Esophagus muscularis mucosa (tissue), 4 donors: ENCODE data around the gene TRIM71. TPM values are rescaled to one million over a fixed set of nuclear protein-coding genes. Genes with fewer than 3 reads are reported as not detected.

Experiments used
- DNase-seq: peaks from one replicate; pipeline ENCODE4 v3.0.0-alpha.2; 2017; ENCODE audit errors: extremely low spot score
- H3K27ac ChIP-seq, 4 donors: fragments of 200-600 bp; sonication (generic); replicated peaks in 1 of 4; 1 replicate in 3 of 4; 2 replicates in 1 of 4; pipeline ENCODE4 v1.5.1; 2016 to 2019; ENCODE audit warnings: mild to moderate bottlenecking in 1 of 4
- H3K27me3 ChIP-seq, 4 donors: fragments of 200-600 bp; sonication (generic); one replicate each; pipeline versions ENCODE4 v1.5.1 to v1.6.0; 2016 to 2019
- H3K36me3 ChIP-seq, 4 donors: fragments of 200-600 bp; sonication (generic); one replicate each; pipeline ENCODE4 v1.5.1; 2016 to 2019
- H3K4me1 ChIP-seq, 4 donors: fragments of 200-600 bp; sonication (generic); one replicate each; pipeline ENCODE4 v1.5.1; 2016 to 2019
- H3K4me3 ChIP-seq, 4 donors: fragments of 200-600 bp; sonication (generic); 1 replicate in 2 of 4; 2 replicates in 2 of 4; pipeline ENCODE4 v1.5.1; 2016 to 2019; ENCODE audit warnings: mild to moderate bottlenecking in 4 of 4, moderate library complexity in 1 of 4
- H3K9me3 ChIP-seq, 4 donors: fragments of 200-600 bp; sonication (generic); 1 replicate in 3 of 4; 2 replicates in 1 of 4; pipeline ENCODE4 v1.5.1; 2016 to 2019
- EP300 ChIP-seq: sonication (generic); formaldehyde crosslinking; IDR thresholded peaks from one replicate; pipeline ENCODE4 v1.6.1; 2017; ENCODE audit warnings: antibody characterized with exemption
- POLR2A ChIP-seq: fragments of 450-650 bp; IDR thresholded peaks from one replicate; pipeline ENCODE4 v1.6.1; 2017; ENCODE audit warnings: antibody characterized with exemption, moderate library complexity, mild to moderate bottlenecking, low read depth
- POLR2AphosphoS5 ChIP-seq, 2 donors: sonication (generic); formaldehyde crosslinking; IDR thresholded peaks; one replicate each; pipeline ENCODE4 v1.6.1; 2017; ENCODE audit warnings: antibody characterized with exemption in 2 of 2
- WGBS: methylation state at CpG from one replicate; pipeline ENCODE4 v1.1.5; 2018; 5-methylcytosine and 5-hydroxymethylcytosine counted together
- intact Hi-C: fragments of 100-400 bp; cut with DNase I; formaldehyde crosslinking; loops from one replicate; pipeline ENCODE4 v1.15.1; 2023
- total RNA-seq, 4 donors: library from RNA; depleted of rRNA; stranded (reverse); fragments of >200 nt; gene quantifications; one replicate each; pipeline versions ENCODE4 v1.1.0 to v1.2.1, GENCODE V29; 2016
- TF ChIP-seq, protein P1 (sequence below), 3 experiments: fragments of 200-600 bp in 2 of 3; fragments of 450-650 bp in 1 of 3; sonication (generic) in 2 of 3; IDR thresholded peaks; one replicate each; pipeline ENCODE4 v1.5.1; 2017 to 2019; ENCODE audit warnings: antibody characterized with exemption in 3 of 3, mild to moderate bottlenecking in 2 of 3, moderate library complexity in 1 of 3

TRIM71 gene
- total RNA-seq, 4 donors from 2014 or later = not detected

DNA sequence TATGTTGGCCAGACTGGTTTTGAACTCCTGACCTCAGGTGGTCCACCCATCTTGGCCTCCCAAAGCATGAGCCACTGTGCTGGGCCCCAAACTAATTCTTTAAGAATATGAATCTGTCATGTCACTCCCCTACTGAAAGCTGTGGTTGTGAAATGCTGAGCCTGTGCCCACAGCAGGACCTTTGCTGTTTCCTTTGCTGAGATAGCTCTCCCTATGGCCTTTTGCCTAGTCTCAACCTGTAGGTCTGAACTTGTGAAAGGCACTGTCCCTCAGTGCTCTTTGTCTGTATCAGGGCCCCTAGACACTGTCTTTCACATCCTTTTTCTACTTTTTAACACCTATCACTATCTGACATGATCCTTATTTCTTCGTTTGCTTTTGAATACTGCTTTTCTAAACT lies 70.9 kb downstream of the TRIM71 start:
- Histone ChIP-seq H3K36me3 (no peaks in the 10 kb centered on the region), H3K4me1 (no peaks in the 10 kb centered on the region), H3K4me3 (no peak overlapping the region), H3K27ac (no peak overlapping the region), H3K9me3 (no peaks in the 10 kb centered on the region), H3K27me3 (no peaks in the 10 kb centered on the region)
- no peak for TF ChIP-seq EP300
- TF ChIP-seq, protein P1, sequence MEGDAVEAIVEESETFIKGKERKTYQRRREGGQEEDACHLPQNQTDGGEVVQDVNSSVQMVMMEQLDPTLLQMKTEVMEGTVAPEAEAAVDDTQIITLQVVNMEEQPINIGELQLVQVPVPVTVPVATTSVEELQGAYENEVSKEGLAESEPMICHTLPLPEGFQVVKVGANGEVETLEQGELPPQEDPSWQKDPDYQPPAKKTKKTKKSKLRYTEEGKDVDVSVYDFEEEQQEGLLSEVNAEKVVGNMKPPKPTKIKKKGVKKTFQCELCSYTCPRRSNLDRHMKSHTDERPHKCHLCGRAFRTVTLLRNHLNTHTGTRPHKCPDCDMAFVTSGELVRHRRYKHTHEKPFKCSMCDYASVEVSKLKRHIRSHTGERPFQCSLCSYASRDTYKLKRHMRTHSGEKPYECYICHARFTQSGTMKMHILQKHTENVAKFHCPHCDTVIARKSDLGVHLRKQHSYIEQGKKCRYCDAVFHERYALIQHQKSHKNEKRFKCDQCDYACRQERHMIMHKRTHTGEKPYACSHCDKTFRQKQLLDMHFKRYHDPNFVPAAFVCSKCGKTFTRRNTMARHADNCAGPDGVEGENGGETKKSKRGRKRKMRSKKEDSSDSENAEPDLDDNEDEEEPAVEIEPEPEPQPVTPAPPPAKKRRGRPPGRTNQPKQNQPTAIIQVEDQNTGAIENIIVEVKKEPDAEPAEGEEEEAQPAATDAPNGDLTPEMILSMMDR (IDR thresholded peaks at IDR 0.05) = no peak
- no peak for DNase-seq
- 80% methylated on average over 1 of the region's 1 CpG for WGBS
- intact Hi-C loops = no loop called here

DNA sequence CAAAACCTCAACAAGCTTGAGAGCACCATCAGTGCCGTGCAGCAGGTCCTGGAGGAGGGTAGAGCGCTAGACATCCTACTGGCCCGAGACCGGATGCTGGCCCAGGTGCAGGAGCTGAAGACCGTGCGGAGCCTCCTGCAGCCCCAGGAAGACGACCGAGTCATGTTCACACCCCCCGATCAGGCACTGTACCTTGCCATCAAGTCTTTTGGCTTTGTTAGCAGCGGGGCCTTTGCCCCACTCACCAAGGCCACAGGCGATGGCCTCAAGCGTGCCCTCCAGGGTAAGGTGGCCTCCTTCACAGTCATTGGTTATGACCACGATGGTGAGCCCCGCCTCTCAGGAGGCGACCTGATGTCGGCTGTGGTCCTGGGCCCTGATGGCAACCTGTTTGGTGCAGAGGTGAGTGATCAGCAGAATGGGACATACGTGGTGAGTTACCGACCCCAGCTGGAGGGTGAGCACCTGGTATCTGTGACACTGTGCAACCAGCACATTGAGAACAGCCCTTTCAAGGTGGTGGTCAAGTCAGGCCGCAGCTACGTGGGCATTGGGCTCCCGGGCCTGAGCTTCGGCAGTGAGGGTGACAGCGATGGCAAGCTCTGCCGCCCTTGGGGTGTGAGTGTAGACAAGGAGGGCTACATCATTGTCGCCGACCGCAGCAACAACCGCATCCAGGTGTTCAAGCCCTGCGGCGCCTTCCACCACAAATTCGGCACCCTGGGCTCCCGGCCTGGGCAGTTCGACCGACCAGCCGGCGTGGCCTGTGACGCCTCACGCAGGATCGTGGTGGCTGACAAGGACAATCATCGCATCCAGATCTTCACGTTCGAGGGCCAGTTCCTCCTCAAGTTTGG lies 72.9 kb downstream of the TRIM71 start:
- Histone ChIP-seq H3K4me3 (no peak overlapping the region), H3K27me3 (no peaks in the 10 kb centered on the region), H3K27ac (no peak overlapping the region), H3K9me3 (no peaks in the 10 kb centered on the region), H3K4me1 (no peaks in the 10 kb centered on the region), H3K36me3 (no peaks in the 10 kb centered on the region)
- 98% methylated on average over 31 of the region's 42 CpGs for WGBS
- TF ChIP-seq EP300 (no peak), POLR2A (no peak), POLR2AphosphoS5 (IDR thresholded peaks at IDR 0.05) (no peak)
- TF ChIP-seq, protein P1 (IDR thresholded peaks at IDR 0.05) = no peak
- intact Hi-C loops = no loop called here
- no peak for DNase-seq

DNA sequence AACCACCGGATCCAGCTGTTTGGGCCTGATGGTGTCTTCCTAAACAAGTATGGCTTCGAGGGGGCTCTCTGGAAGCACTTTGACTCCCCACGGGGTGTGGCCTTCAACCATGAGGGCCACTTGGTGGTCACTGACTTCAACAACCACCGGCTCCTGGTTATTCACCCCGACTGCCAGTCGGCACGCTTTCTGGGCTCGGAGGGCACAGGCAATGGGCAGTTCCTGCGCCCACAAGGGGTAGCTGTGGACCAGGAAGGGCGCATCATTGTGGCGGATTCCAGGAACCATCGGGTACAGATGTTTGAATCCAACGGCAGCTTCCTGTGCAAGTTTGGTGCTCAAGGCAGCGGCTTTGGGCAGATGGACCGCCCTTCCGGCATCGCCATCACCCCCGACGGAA lies 73.6 kb downstream of the TRIM71 start:
- H3K4me3 ChIP-seq = no peak overlapping the region
- 98% methylated on average over 16 of the region's 19 CpGs for WGBS
- intact Hi-C loops = no loop called here

DNA sequence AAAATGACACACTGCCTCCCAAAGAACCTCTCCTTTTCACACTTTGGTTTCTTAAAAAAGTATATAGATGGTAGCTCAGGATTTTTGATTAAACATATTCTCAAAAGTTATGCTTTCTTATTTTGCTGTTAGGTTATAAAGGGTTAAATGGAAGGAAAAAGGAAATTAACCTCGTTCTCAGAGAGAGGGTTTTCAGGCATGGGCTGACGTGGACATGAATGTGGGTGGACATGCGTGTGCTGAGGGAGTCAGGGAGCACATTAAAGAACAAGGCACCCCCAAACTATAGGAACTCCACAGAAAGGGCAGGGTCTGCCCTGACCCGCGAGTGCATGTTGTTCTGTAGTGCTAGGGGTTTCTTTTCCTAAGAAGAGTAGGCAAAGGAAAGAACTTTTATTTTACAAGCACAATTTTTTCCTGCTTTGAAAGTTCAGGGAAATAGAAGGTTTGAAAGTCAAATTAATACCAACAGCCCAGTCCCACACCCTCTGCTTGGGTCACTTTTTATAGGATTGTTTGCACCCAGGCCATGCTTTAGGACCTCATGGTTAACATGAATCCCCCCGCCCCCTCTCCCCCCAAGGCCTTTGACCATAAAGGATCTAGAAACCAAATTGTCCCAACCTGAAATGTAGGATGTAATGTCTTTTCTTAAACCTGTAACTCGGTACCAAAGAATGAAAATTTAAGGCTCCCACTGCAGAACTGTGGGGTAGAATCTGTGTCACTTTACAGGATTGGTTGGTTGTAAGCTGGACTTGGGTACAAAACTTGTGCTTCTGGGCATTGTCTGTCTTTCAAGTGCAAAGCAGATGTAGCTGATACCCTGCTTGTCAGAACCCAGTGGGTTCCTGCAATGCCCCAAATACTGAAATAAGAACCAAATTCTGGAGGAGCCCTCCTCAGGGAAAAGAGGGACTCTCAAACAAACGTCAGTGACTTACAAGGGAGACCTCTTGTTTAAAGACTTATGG lies 75.1 kb downstream of the TRIM71 start:
- no peak for TF ChIP-seq POLR2A
- Histone ChIP-seq H3K4me3 (no peak overlapping the region), H3K27me3 (peaks cover 0 to 8% (median 0%) of the 10 kb centered on the region in 4 donors), H3K27ac (no peak overlapping the region), H3K36me3 (no peaks in the 10 kb centered on the region), H3K4me1 (no peaks in the 10 kb centered on the region), H3K9me3 (no peaks in the 10 kb centered on the region)
- no peak for DNase-seq
- 73% methylated on average over 8 of the region's 8 CpGs for WGBS
- intact Hi-C loops = no loop called here

More for the DNA sequence above, 73.6 kb downstream of the TRIM71 start:
- Histone ChIP-seq H3K27ac (no peak overlapping the region), H3K27me3 (no peaks in the 10 kb centered on the region), H3K36me3 (no peaks in the 10 kb centered on the region), H3K4me1 (no peaks in the 10 kb centered on the region), H3K9me3 (no peaks in the 10 kb centered on the region)
- no peak for TF ChIP-seq POLR2A
- TF ChIP-seq, protein P1 (IDR thresholded peaks at IDR 0.05) = no peak
- no peak for TF ChIP-seq EP300
- DNase-seq = no peak

DNA sequence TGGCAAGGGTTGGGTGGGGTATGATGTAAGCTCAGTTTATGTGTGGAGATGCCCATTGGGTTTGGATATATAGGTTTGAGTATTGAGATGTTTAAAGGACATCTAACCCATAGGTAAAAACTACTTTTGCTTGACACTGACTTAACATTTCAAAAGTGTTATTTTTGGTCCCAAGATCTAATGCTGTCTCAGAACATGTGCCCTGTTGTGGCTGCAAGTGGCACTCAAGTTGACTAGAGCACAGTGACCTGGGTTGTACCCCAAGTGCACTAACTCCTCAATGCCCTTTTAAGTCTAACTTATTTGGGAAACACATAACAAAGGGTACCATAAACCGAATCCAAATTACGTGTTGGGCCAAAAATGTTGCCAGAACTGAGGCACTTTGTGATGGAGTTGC lies 77.2 kb downstream of the TRIM71 start:
- 86% methylated on average over 2 of the region's 2 CpGs for WGBS
- DNase-seq = no peak
- no peak overlapping the region for H3K4me3 ChIP-seq
- no peaks in the 10 kb centered on the region for H3K36me3 ChIP-seq
- H3K4me1 ChIP-seq = no peaks in the 10 kb centered on the region
- TF ChIP-seq POLR2AphosphoS5 (IDR thresholded peaks at IDR 0.05) (no peak), POLR2A (no peak), EP300 (no peak)
- TF ChIP-seq, protein P1 (IDR thresholded peaks at IDR 0.05) = no peak
- no peak overlapping the region for H3K27ac ChIP-seq
- intact Hi-C loops = no loop called here
- H3K9me3 ChIP-seq = no peaks in the 10 kb centered on the region
- H3K27me3 ChIP-seq = peaks cover 0 to 15% (median 0%) of the 10 kb centered on the region in 4 donors
